GM18498 (cell line): ENCODE measurements around the gene CYP4Z1.
"Not testable (repeated sequence)": the region's sequence is repeated elsewhere in the genome, so short reads cannot be mapped to it uniquely, and the experiment has no call there.

Experiments used
- ATAC-seq: cut with Tn5 transposase; IDR thresholded peaks from one replicate; pipeline ENCODE4 v1.9.1; 2021; ENCODE audit warnings: mild to moderate bottlenecking, moderate library complexity; ENCODE audit not compliant: unreplicated experiment

Gene CYP4Z1

GRCh38 chr1:47067097-47067594, at the start of gene CYP4Z1:
Gene CYP4Z1 (plus strand): TSS chr1:47067231. CDS start chr1:47067491, 260 bp downstream.
- ATAC-seq = no peak

GRCh38 chr1:47021070-47021469, 46.0 kb upstream of the CYP4Z1 start:
- ATAC-seq = no peak

- ATAC-seq = no peak
These were observed 43.5 kb upstream of the CYP4Z1 start, which contains the start of gene CYP4X1 for GRCh38 chr1:47023268-47024140. Gene CYP4X1 (plus strand): TSS chr1:47023669. CDS start chr1:47023818, 149 bp downstream.

GRCh38 chr1:47024141-47024801, 42.8 kb upstream of the CYP4Z1 start:
- no peak for ATAC-seq

- ATAC-seq = no peak
These were observed 36.7 kb upstream of the CYP4Z1 start for GRCh38 chr1:47030170-47030805.

GRCh38 chr1:47031059-47031458, 36.0 kb upstream of the CYP4Z1 start:
- ATAC-seq = no peak

- no peak for ATAC-seq
These were observed 35.4 kb upstream of the CYP4Z1 start for GRCh38 chr1:47031585-47031984.

- ATAC-seq = no peak
These were observed 30.3 kb upstream of the CYP4Z1 start for GRCh38 chr1:47036764-47037163.

- ATAC-seq = no peak
These were observed 7.7 kb upstream of the CYP4Z1 start for GRCh38 chr1:47059376-47059775.

- not testable (repeated sequence) for ATAC-seq
These were observed 2.0 kb downstream of the CYP4Z1 start for GRCh38 chr1:47069080-47069479.

GRCh38 chr1:47069509-47069908, 2.5 kb downstream of the CYP4Z1 start:
- not testable (repeated sequence) for ATAC-seq

- not testable (repeated sequence) for ATAC-seq
These were observed 22.3 kb downstream of the CYP4Z1 start for GRCh38 chr1:47089356-47089755.

GRCh38 chr1:47091476-47091875, 24.4 kb downstream of the CYP4Z1 start:
- not testable (repeated sequence) for ATAC-seq

GRCh38 chr1:47104816-47105215, 37.8 kb downstream of the CYP4Z1 start:
- no peak for ATAC-seq

- ATAC-seq = no peak
These were observed 39.8 kb downstream of the CYP4Z1 start for GRCh38 chr1:47106792-47107191.

GRCh38 chr1:47107851-47108574, 41.0 kb downstream of the CYP4Z1 start:
- ATAC-seq = not testable (repeated sequence)

GRCh38 chr1:47109482-47109881, 42.5 kb downstream of the CYP4Z1 start:
- not testable (repeated sequence) for ATAC-seq

- ATAC-seq = no peak
These were observed 46.1 kb downstream of the CYP4Z1 start for GRCh38 chr1:47113178-47113577.

GRCh38 chr1:47121039-47121438, 54.0 kb downstream of the CYP4Z1 start:
- not testable (repeated sequence) for ATAC-seq

GRCh38 chr1:47124834-47125233, 57.8 kb downstream of the CYP4Z1 start:
- ATAC-seq = not testable (repeated sequence)

GRCh38 chr1:47126997-47127396, 60.0 kb downstream of the CYP4Z1 start:
- not testable (repeated sequence) for ATAC-seq
